HepG2 (cell line): ENCODE data around the gene AP5B1. TPM values are rescaled to one million over a fixed set of nuclear protein-coding genes. Genes with fewer than 3 reads are reported as not detected.

Experiments used
- DRAP1 ChIP-seq: IDR thresholded peaks from 2 replicates; pipeline ENCODE4 v1.6.1; 2016; ENCODE audit warnings: missing genetic modification reagents, missing compliant biosample characterization
- HES4 ChIP-seq: sonication (generic); formaldehyde crosslinking; IDR thresholded peaks from 2 replicates; pipeline ENCODE4 v1.9.0; 2021; ENCODE audit warnings: mild to moderate bottlenecking, missing genetic modification reagents, borderline replicate concordance
- ISX ChIP-seq: sonication (generic); formaldehyde crosslinking; conservative IDR thresholded peaks from 2 replicates; pipeline ENCODE4 v1.5.0; 2020; ENCODE audit warnings: missing genetic modification reagents
- KDM1A ChIP-seq: IDR thresholded peaks from 2 replicates; pipeline ENCODE4 v1.6.1; 2016; ENCODE audit warnings: missing compliant biosample characterization
- SKIL ChIP-seq: sonication (generic); formaldehyde crosslinking; IDR thresholded peaks from 2 replicates; pipeline ENCODE4 v1.8.0; 2022; ENCODE audit warnings: missing genetic modification reagents, mild to moderate bottlenecking, moderate library complexity, borderline replicate concordance
- SP2 ChIP-seq: sonication (generic); formaldehyde crosslinking; IDR thresholded peaks from 2 replicates; pipeline ENCODE4 v1.5.1; 2020; ENCODE audit warnings: mild to moderate bottlenecking, missing genetic modification reagents
- ZNF318 ChIP-seq: sonication (generic); formaldehyde crosslinking; IDR thresholded peaks from 2 replicates; pipeline ENCODE4 v1.4.0; 2020; ENCODE audit warnings: mild to moderate bottlenecking, missing genetic modification reagents
- ZNF567 ChIP-seq: sonication (generic); formaldehyde crosslinking; IDR thresholded peaks from 2 replicates; pipeline ENCODE4 v1.8.1; 2023; ENCODE audit warnings: mild to moderate bottlenecking, missing genetic modification reagents, borderline replicate concordance
- ZNF777 ChIP-seq: sonication (generic); formaldehyde crosslinking; IDR thresholded peaks from 2 replicates; pipeline ENCODE4 v1.4.0; 2020; ENCODE audit warnings: missing genetic modification reagents
- ZNF788 ChIP-seq: sonication (generic); formaldehyde crosslinking; IDR thresholded peaks from 2 replicates; pipeline ENCODE4 v1.5.0; 2020; ENCODE audit warnings: mild to moderate bottlenecking, missing genetic modification reagents, borderline replicate concordance
- polyA plus RNA-seq, 8 experiments: library from polyadenylated mRNA; depleted of rRNA in 3 of 8; stranded (reverse) in 7 of 8; unstranded in 1 of 8; fragments of >200 nt; fragmentation: Illumina TruSeq in 4 of 8; extraction: Trizol in 4 of 8; gene quantifications; 2 replicates each; pipeline versions ENCODE4 v1.2.1 to v1.2.3, GENCODE V29; 2011 to 2016; ENCODE audit warnings: low read depth in 4 of 8, missing spikeins in 1 of 8, mixed read lengths in 1 of 8; ENCODE audit not compliant: insufficient read depth in 1 of 8
- total RNA-seq, 5 experiments: library from RNA; depleted of rRNA; stranded (reverse); fragments of >200 nt; fragmentation: Illumina TruSeq; extraction: Trizol; gene quantifications; 2 replicates each; pipeline ENCODE4 v1.2.3, GENCODE V29; 2016; ENCODE audit warnings: low read depth in 1 of 5

The AP5B1 gene
- total and polyA plus RNA-seq, 2 of the 13 experiments (the other 11 are each of a cell fraction or from before 2014, with no cell fraction given) = 1.7 to 4.4 TPM

GRCh38 chr11:65767406-65767805 lies 13.4 kb downstream of the AP5B1 start (continued):
- TF ChIP-seq SKIL (CRISPR knock-in tag) = no peak
- TF ChIP-seq ISX (CRISPR knock-in tag) = no peak
- no peak for TF ChIP-seq ZNF318
- no peak for TF ChIP-seq DRAP1
- TF ChIP-seq KDM1A (CRISPR knock-in tag) = no peak
- TF ChIP-seq ZNF788 (CRISPR knock-in tag) = no peak
- TF ChIP-seq ZNF567 (CRISPR knock-in tag) = no peak
- TF ChIP-seq ZNF777 (CRISPR knock-in tag) = no peak
- no peak for TF ChIP-seq HES4 (CRISPR knock-in tag)
- TF ChIP-seq SP2 (CRISPR knock-in tag) = no peak
